Testis (tissue), 5 donors: ENCODE results near the gene FXN. TPM values are rescaled to one million over a fixed set of nuclear protein-coding genes. Genes with fewer than 3 reads are reported as not detected.
"Not testable (repeated sequence)": the region's sequence is repeated elsewhere in the genome, so short reads cannot be mapped to it uniquely, and the experiment has no call there.

ENCODE experiments used
- DNase-seq: peaks from one replicate; pipeline ENCODE4 v3.0.0-alpha.2; 2019
- H3K27ac ChIP-seq, 2 donors: fragments of 200-600 bp; sonication (generic); one replicate each; pipeline ENCODE4 v1.5.1; 2019
- H3K27me3 ChIP-seq: fragments of 200-600 bp; sonication (generic); one replicate; pipeline ENCODE4 v1.5.1; 2019
- H3K36me3 ChIP-seq: fragments of 200-600 bp; sonication (generic); one replicate; pipeline ENCODE4 v1.5.1; 2017; ENCODE audit warnings: low read depth; ENCODE audit errors: missing control alignments
- H3K4me1 ChIP-seq: fragments of 200-600 bp; sonication (generic); one replicate; pipeline ENCODE4 v1.5.1; 2019
- H3K4me3 ChIP-seq, 2 donors: fragments of 200-600 bp; sonication (generic); one replicate each; pipeline ENCODE4 v1.5.1; 2017 to 2019
- H3K9me3 ChIP-seq: fragments of 200-600 bp; sonication (generic); one replicate; pipeline ENCODE4 v1.5.1; 2017
- CTCF ChIP-seq, 3 experiments: fragments of 450-650 bp in 2 of 3; fragments of 200-600 bp in 1 of 3; sonication (generic) in 1 of 3; IDR thresholded peaks; one replicate each; pipeline ENCODE4 v1.5.1; 2016 to 2019; ENCODE audit warnings: antibody characterized with exemption in 3 of 3, mild to moderate bottlenecking in 2 of 3, moderate library complexity in 1 of 3
- POLR2A ChIP-seq: fragments of 450-650 bp; IDR thresholded peaks from one replicate; pipeline ENCODE4 v1.6.1; 2017; ENCODE audit warnings: antibody characterized with exemption, mild to moderate bottlenecking, moderate library complexity
- WGBS, 2 donors: methylation state at CpG; one replicate each; pipeline ENCODE4 v1.1.5; 2018; 5-methylcytosine and 5-hydroxymethylcytosine counted together
- intact Hi-C: fragments of 100-400 bp; cut with DNase I; formaldehyde crosslinking; loops from one replicate; pipeline ENCODE4 v1.15.1; 2023; ENCODE audit warnings: low total_unique reads
- long read RNA-seq, 2 donors: transcript quantifications; one replicate each; lab custom pipeline, GENCODE V29; 2026
- polyA plus RNA-seq: library from polyadenylated mRNA; stranded (reverse); fragments of 350-450 nt; fragmentation: Illumina TruSeq; extraction: RNeasy Lipid Tissue Mini Kit (QIAGEN cat#74804); gene quantifications from one replicate; pipeline ENCODE4 v1.2.3, GENCODE V29; 2014; ENCODE audit warnings: low read depth, low replicate concordance; ENCODE audit not compliant: insufficient read depth
- total RNA-seq, 2 donors: library from RNA; depleted of rRNA; stranded (reverse); fragments of >200 nt; gene quantifications; one replicate each; pipeline ENCODE4 v1.2.3, GENCODE V29; 2016

FXN gene
- 10 to 100 TPM; 14.5 to 29.4 TPM for total RNA-seq
- polyA plus RNA-seq, result 19.7 TPM
- long read RNA-seq, donor 1, full-length matches to known transcripts, result 17 of 17 reads
- long read RNA-seq, donor 1, partial matches to known transcripts, result 0 of 17 reads
- long read RNA-seq, donor 1, other reads (novel, unspliced or antisense), result 0 of 17 reads
- long read RNA-seq, donor 2, full-length matches to known transcripts, result 6 of 6 reads
- long read RNA-seq, donor 2, partial matches to known transcripts, result 0 of 6 reads
- long read RNA-seq, donor 2, other reads (novel, unspliced or antisense), result 0 of 6 reads

- WGBS, 2 donors, result 1 to 2% methylated on average over 14 to 65 of the region's 75 CpGs
- intact Hi-C loops, result no loop called here
- peaks cover 13% of the 10 kb centered on the region for H3K4me1 ChIP-seq
Observed at GRCh38 chr9:69035438-69036308, at the start of gene FXN. Gene FXN (plus strand): TSS chr9:69035752. CDS start chr9:69035783, 31 bp downstream.

GRCh38 chr9:68986949-68987348 lies 48.6 kb upstream of the FXN start:
- H3K27me3 ChIP-seq, DNase-seq, H3K4me3 ChIP-seq, intact Hi-C loops, H3K4me1 ChIP-seq, H3K27ac ChIP-seq, H3K36me3 ChIP-seq, H3K9me3 ChIP-seq: not testable (repeated sequence)
- WGBS, 2 donors, result 94 to 98% methylated on average over 7 of the region's 7 CpGs

More at GRCh38 chr9:69035438-69036308, at the start of gene FXN:
- peak; percentile 87 for DNase-seq
- TF ChIP-seq POLR2A (no peak), CTCF (IDR thresholded peaks at IDR 0.05) (peak; percentile 95 to 97 (median 97))
- Histone ChIP-seq H3K36me3 (no peaks in the 10 kb centered on the region), H3K9me3 (no peaks in the 10 kb centered on the region), H3K27me3 (no peaks in the 10 kb centered on the region), H3K27ac (peak within 1 kb of the TSS; percentile 83 to 85), H3K4me3 (peak within 1 kb of the TSS; percentile 71 to 73)

GRCh38 chr9:68991457-68991856 lies 44.1 kb upstream of the FXN start:
- intact Hi-C loops, result no loop called here
- no peak for DNase-seq
- H3K4me1 ChIP-seq, result no peaks in the 10 kb centered on the region
- no peaks in the 10 kb centered on the region for H3K9me3 ChIP-seq
- no peak for TF ChIP-seq CTCF (IDR thresholded peaks at IDR 0.05)
- TF ChIP-seq POLR2A, result no peak
- H3K27me3 ChIP-seq, result no peaks in the 10 kb centered on the region
- H3K36me3 ChIP-seq, result no peaks in the 10 kb centered on the region
- no peak overlapping the region for H3K4me3 ChIP-seq
- WGBS, 2 donors, result 62 to 70% methylated on average over 8 to 9 of the region's 9 CpGs
- H3K27ac ChIP-seq, result no peak overlapping the region

GRCh38 chr9:68995776-68996175 lies 39.8 kb upstream of the FXN start:
- Histone ChIP-seq H3K27me3 (no peaks in the 10 kb centered on the region), H3K27ac (no peak overlapping the region), H3K4me3 (no peak overlapping the region), H3K36me3 (no peaks in the 10 kb centered on the region), H3K4me1 (no peaks in the 10 kb centered on the region), H3K9me3 (no peaks in the 10 kb centered on the region)
- no peak for DNase-seq
- intact Hi-C loops, result no loop called here
- TF ChIP-seq POLR2A (no peak), CTCF (IDR thresholded peaks at IDR 0.05) (no peak)
- 80 to 81% methylated on average over 3 of the region's 3 CpGs for WGBS, 2 donors

- TF ChIP-seq CTCF (IDR thresholded peaks at IDR 0.05) (no peak), POLR2A (no peak)
- Histone ChIP-seq H3K36me3 (no peaks in the 10 kb centered on the region), H3K4me1 (no peaks in the 10 kb centered on the region), H3K27ac (no peak overlapping the region), H3K27me3 (no peaks in the 10 kb centered on the region), H3K9me3 (no peaks in the 10 kb centered on the region), H3K4me3 (no peak overlapping the region)
- intact Hi-C loops, result no loop called here
- no peak for DNase-seq
- 86 to 94% methylated on average over 5 of the region's 5 CpGs for WGBS, 2 donors
Observed at GRCh38 chr9:68996462-68996861, 39.1 kb upstream of the FXN start.
